Fibroblast of lung (primary cell): ENCODE measurements around the gene NOCT. TPM values are rescaled to one million over a fixed set of nuclear protein-coding genes. Genes with fewer than 3 reads are reported as not detected.
"Not testable (repeated sequence)": the region's sequence is repeated elsewhere in the genome, so short reads cannot be mapped to it uniquely, and the experiment has no call there.

Source experiments
- DNase-seq, 2 donors: peaks; one replicate each; pipeline versions ENCODE4 v3.0.0 to v3.0.0-alpha.2; 2010; ENCODE audit warnings: low read depth in 2 of 2
- H2AFZ ChIP-seq: 2 replicates; pipeline ENCODE4 v1.5.1; 2012; ENCODE audit warnings: low read length, control low read depth, inconsistent platforms
- H3K27ac ChIP-seq: 2 replicates; pipeline ENCODE4 v1.5.1; 2011; ENCODE audit warnings: low read length, control low read depth; ENCODE audit not compliant: insufficient read depth
- H3K27me3 ChIP-seq: 2 replicates; pipeline ENCODE4 v1.5.1; 2011; ENCODE audit warnings: mild to moderate bottlenecking, low read length; ENCODE audit not compliant: control insufficient read depth, insufficient read depth
- H3K36me3 ChIP-seq: 2 replicates; pipeline ENCODE4 v1.5.1; 2011; ENCODE audit warnings: low read length; ENCODE audit not compliant: control insufficient read depth, insufficient read depth
- H3K4me1 ChIP-seq: 2 replicates; pipeline ENCODE4 v1.5.1; 2011; ENCODE audit warnings: low read length; ENCODE audit not compliant: control insufficient read depth, insufficient read depth; ENCODE audit errors: extremely low read depth
- H3K4me2 ChIP-seq: 2 replicates; pipeline ENCODE4 v1.5.1; 2011; ENCODE audit warnings: low read length, control low read depth; ENCODE audit not compliant: insufficient read depth; ENCODE audit errors: extremely low read depth
- H3K4me3 ChIP-seq, 4 experiments: fragments of 200-600 bp in 1 of 4; sonication (generic) in 1 of 4; replicated peaks in 1 of 4; 2 replicates each; pipeline ENCODE4 v1.5.1; 2011 to 2016; ENCODE audit warnings: low read length in 4 of 4, low read depth in 3 of 4, mild to moderate bottlenecking in 3 of 4, control low read depth in 2 of 4, inconsistent platforms in 1 of 4, mixed read lengths in 1 of 4; ENCODE audit not compliant: insufficient read depth in 1 of 4; ENCODE audit errors: control extremely low read depth in 1 of 4
- H3K79me2 ChIP-seq: 2 replicates; pipeline ENCODE4 v1.5.1; 2012; ENCODE audit warnings: mild to moderate bottlenecking, low read length, inconsistent platforms; ENCODE audit not compliant: control insufficient read depth, insufficient read depth
- H3K9ac ChIP-seq: 2 replicates; pipeline ENCODE4 v1.5.1; 2011; ENCODE audit warnings: mild to moderate bottlenecking, low read length, control low read depth; ENCODE audit not compliant: insufficient read depth
- H3K9me3 ChIP-seq: 2 replicates; pipeline ENCODE4 v1.5.1; 2012; ENCODE audit warnings: low read depth, low read length; ENCODE audit not compliant: control insufficient read depth, insufficient read depth
- H4K20me1 ChIP-seq: 2 replicates; pipeline ENCODE4 v1.5.1; 2011; ENCODE audit warnings: low read length; ENCODE audit not compliant: control insufficient read depth, insufficient read depth; ENCODE audit errors: extremely low read depth
- EZH2 ChIP-seq: IDR thresholded peaks from 2 replicates; pipeline ENCODE4 v1.5.1; 2012; ENCODE audit warnings: low read length, control low read depth, mild to moderate bottlenecking; ENCODE audit errors: missing control alignments
- polyA plus RNA-seq, 2 donors: library from polyadenylated mRNA; depleted of rRNA in 1 of 2; stranded (reverse) in 1 of 2; unstranded in 1 of 2; fragments of >200 nt; gene quantifications; 2 replicates each; pipeline ENCODE4 v1.2.1, GENCODE V29; 2011 to 2012; ENCODE audit warnings: missing spikeins in 1 of 2
- total RNA-seq: library from RNA; depleted of rRNA; stranded (reverse); fragments of >200 nt; gene quantifications from 2 replicates; pipeline ENCODE4 v1.2.1, GENCODE V29; 2014
- TF ChIP-seq, protein P1 (sequence below), 2 donors: IDR thresholded peaks in 1 of 2; conservative IDR thresholded peaks in 1 of 2; 1 replicate in 1 of 2; 2 replicates in 1 of 2; pipeline ENCODE4 v1.5.1; 2011 to 2012; ENCODE audit warnings: low read length in 2 of 2, control low read depth in 1 of 2, inconsistent platforms in 1 of 2, low read depth in 1 of 2, mild to moderate bottlenecking in 1 of 2

The NOCT gene
- total and polyA plus RNA-seq, 2 donors (not counting 1 experiment from before 2014, with no cell fraction given) = 6.4 to 13.2 TPM

DNA sequence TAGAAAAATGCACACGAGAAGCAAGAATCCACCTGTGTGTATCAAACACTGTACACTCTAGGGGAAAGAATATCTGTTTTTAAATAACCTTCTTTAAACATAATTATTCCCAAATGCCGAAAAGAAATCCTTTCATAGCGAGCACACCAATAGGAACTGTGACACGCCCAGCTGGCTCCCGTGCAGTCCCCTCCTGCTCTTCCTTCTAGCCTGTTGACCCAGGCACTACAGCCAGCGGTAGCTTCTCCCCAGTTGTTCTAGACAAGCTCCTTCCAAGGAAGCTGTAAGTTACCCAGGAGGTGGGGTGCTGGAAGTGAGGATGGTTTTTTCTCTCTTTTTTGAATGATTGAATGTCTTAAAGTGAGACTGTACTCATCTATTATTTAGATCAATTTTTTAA, 19.5 kb upstream of the NOCT start:
- H3K27me3 ChIP-seq = no peaks in the 10 kb centered on the region
- H3K9me3 ChIP-seq = no peaks in the 10 kb centered on the region
- no peak overlapping the region for H3K9ac ChIP-seq
- no peaks in the 10 kb centered on the region for H4K20me1 ChIP-seq
- no peak for DNase-seq
- H3K4me1 ChIP-seq = no peaks in the 10 kb centered on the region
- H3K4me3 ChIP-seq = no peak overlapping the region
- no peak overlapping the region for H3K4me2 ChIP-seq
- H3K36me3 ChIP-seq = no peaks in the 10 kb centered on the region
- TF ChIP-seq, protein P1, sequence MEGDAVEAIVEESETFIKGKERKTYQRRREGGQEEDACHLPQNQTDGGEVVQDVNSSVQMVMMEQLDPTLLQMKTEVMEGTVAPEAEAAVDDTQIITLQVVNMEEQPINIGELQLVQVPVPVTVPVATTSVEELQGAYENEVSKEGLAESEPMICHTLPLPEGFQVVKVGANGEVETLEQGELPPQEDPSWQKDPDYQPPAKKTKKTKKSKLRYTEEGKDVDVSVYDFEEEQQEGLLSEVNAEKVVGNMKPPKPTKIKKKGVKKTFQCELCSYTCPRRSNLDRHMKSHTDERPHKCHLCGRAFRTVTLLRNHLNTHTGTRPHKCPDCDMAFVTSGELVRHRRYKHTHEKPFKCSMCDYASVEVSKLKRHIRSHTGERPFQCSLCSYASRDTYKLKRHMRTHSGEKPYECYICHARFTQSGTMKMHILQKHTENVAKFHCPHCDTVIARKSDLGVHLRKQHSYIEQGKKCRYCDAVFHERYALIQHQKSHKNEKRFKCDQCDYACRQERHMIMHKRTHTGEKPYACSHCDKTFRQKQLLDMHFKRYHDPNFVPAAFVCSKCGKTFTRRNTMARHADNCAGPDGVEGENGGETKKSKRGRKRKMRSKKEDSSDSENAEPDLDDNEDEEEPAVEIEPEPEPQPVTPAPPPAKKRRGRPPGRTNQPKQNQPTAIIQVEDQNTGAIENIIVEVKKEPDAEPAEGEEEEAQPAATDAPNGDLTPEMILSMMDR (conservative IDR thresholded peaks at IDR 0.05 in 1 of 2, IDR thresholded peaks at IDR 0.05 in 1 of 2; ENCODE audit: low read depth in 1 of 2, low read length in 2 of 2) = no peak
- TF ChIP-seq EZH2 = no peak
- H3K27ac ChIP-seq = no peak overlapping the region
- H2AFZ ChIP-seq = no peak overlapping the region
- H3K79me2 ChIP-seq = no peaks in the 10 kb centered on the region

DNA sequence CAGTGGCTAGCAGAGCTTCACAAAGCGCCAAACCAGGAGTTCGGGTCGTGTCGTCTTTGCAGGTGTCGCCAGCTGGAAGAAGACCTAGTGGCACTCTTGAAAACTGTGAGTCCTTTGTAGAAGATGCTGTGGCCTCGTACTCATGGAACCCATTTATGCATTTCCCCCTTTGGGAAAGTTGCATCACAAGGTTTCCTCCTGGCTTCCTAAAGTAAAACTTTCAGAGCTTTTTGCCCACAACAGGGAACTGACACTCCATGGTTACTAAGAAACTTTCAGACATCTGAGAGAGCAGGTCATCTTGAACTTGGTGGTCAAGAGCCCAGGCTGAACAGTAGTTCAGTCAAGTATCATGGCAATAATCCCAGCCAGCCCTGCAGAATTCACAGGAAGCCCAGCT, 15.9 kb upstream of the NOCT start:
- H3K9me3 ChIP-seq = no peaks in the 10 kb centered on the region
- H3K36me3 ChIP-seq = no peaks in the 10 kb centered on the region
- H3K27ac ChIP-seq = no peak overlapping the region
- H2AFZ ChIP-seq = no peak overlapping the region
- H3K79me2 ChIP-seq = no peaks in the 10 kb centered on the region
- DNase-seq = no peak
- H3K4me3 ChIP-seq = no peak overlapping the region
- no peaks in the 10 kb centered on the region for H3K27me3 ChIP-seq
- H4K20me1 ChIP-seq = no peaks in the 10 kb centered on the region
- H3K4me1 ChIP-seq = no peaks in the 10 kb centered on the region
- H3K4me2 ChIP-seq = no peak overlapping the region
- TF ChIP-seq EZH2 = no peak
- TF ChIP-seq, protein P1 (conservative IDR thresholded peaks at IDR 0.05 in 1 of 2, IDR thresholded peaks at IDR 0.05 in 1 of 2; ENCODE audit: low read depth in 1 of 2, low read length in 2 of 2) = no peak
- H3K9ac ChIP-seq = no peak overlapping the region

DNA sequence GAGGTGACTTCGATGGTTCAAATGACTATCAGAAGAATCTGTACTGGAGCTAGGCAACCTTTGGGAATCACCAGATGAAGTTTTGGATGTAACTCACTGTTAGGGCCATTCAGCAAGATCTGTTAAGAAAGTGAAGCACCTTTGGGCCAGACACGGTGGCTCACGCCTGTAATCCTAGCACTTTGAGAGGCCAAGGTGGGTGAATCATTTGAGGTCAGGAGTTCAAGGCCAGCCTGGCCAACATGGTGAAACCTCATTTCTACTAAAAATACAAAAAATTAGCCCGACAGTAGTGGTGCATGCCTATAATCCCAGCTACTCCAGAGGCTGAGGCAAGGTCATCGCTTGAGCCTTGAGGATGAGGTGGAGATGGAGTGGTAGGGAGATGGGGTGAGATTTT, 15.4 kb upstream of the NOCT start:
- H3K36me3 ChIP-seq, H3K9me3 ChIP-seq, H3K4me2 ChIP-seq, H3K27me3 ChIP-seq, DNase-seq, H4K20me1 ChIP-seq, H3K27ac ChIP-seq, H2AFZ ChIP-seq, H3K4me1 ChIP-seq, H3K9ac ChIP-seq, H3K4me3 ChIP-seq, H3K79me2 ChIP-seq: not testable (repeated sequence)

DNA sequence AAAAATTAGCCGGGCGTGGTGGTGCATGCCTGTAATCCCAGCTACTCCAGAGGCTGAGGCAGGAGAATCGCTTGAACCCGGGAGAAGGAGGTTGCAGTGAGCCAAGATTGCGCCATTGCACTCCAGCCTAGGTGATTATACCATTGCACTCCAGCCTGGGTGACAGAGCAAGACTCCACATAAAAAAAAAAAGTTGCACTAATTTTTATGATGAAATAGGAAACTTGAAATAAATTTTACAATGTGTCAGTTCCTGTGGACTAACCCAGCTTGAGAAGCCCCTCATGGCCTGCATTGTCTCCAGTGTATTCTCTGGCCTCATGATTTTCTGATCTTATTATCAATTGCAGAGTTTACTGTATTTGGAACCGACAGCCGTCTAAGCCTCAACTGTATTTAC, 14.2 kb upstream of the NOCT start:
- H3K9ac ChIP-seq, H3K27ac ChIP-seq, H3K27me3 ChIP-seq, H4K20me1 ChIP-seq, H3K79me2 ChIP-seq, H3K4me3 ChIP-seq, H3K4me2 ChIP-seq, H2AFZ ChIP-seq, DNase-seq, H3K4me1 ChIP-seq, H3K36me3 ChIP-seq, H3K9me3 ChIP-seq: not testable (repeated sequence)

DNA sequence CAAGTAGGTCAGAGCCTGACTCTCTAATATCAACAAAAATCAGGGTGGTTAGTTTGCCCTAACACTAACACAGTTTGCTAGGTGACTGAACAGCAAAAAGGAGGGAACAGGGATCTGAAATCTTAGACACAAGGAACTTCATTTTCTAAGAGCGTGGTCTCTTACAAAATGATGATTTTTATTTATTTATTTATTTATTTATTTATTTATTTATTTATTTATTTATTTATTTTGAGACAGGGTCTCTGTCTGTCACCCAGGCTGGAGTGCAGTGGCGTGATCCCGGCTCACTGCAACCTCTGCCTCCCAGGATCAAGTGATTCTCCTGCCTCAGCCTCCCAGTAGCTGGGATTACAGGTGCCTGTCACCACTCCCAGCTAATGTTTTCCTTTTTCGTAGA, 11.9 kb upstream of the NOCT start:
- not testable (repeated sequence) for H3K9me3 ChIP-seq, H3K27me3 ChIP-seq, H3K36me3 ChIP-seq, H3K79me2 ChIP-seq, H4K20me1 ChIP-seq, H3K27ac ChIP-seq, H3K4me1 ChIP-seq, H3K4me2 ChIP-seq, H3K9ac ChIP-seq, H3K4me3 ChIP-seq, DNase-seq, H2AFZ ChIP-seq
